SK-N-SH (cell line): ENCODE measurements around the gene NGB. TPM values are rescaled to one million over a fixed set of nuclear protein-coding genes. Genes with fewer than 3 reads are reported as not detected.
A peak's percentile ranks its signal among the peaks of the same experiment; 100 is the strongest.

Experiments used
- CTCF ChIA-PET: fragments of 300-600, 350-600 bp; formaldehyde crosslinking; extraction: SDS; loops from one replicate; lab custom pipeline; 2021; lab: Yijun Ruan, JAX
- POLR2A ChIA-PET: fragments of 350-600 bp; sonication (Branson Sonifier 250); formaldehyde crosslinking; extraction: SDS; loops from one replicate; lab custom pipeline; 2020; ENCODE audit warnings: antibody characterized with exemption, inconsistent platforms; lab: Yijun Ruan, JAX
- DNase-seq: peaks from one replicate; pipeline ENCODE4 v3.0.0; 2012
- H2AFZ ChIP-seq: fragments of 200-600 bp; sonication (generic); 2 replicates; pipeline ENCODE4 v1.8.1; 2016; ENCODE audit warnings: antibody characterized with exemption, mild to moderate bottlenecking, low read depth
- H3F3A ChIP-seq: fragments of 200-600 bp; sonication (generic); replicated peaks from 2 replicates; pipeline ENCODE3; 2016; ENCODE audit warnings: antibody characterized with exemption, mild to moderate bottlenecking; ENCODE audit not compliant: insufficient read depth
- H3K27ac ChIP-seq, 2 experiments: fragments of 200-500 bp in 1 of 2; fragments of 200-600 bp in 1 of 2; sonication (Bioruptor generic) in 1 of 2; sonication (generic), shearing (Covaris generic) in 1 of 2; 2 replicates each; pipeline versions ENCODE4 v1.5.1 to v1.6.1; 2014 to 2016; ENCODE audit warnings: low read depth in 2 of 2, inconsistent platforms in 1 of 2, low read length in 1 of 2, mild to moderate bottlenecking in 1 of 2, mixed read lengths in 1 of 2
- H3K27me3 ChIP-seq: fragments of 200-600 bp; sonication (generic), shearing (Covaris generic); 2 replicates; pipeline ENCODE4 v1.6.1; 2016; ENCODE audit warnings: mixed run types; ENCODE audit not compliant: insufficient read depth
- H3K36me3 ChIP-seq, 2 experiments: fragments of 200-500 bp in 1 of 2; fragments of 200-600 bp in 1 of 2; sonication (Bioruptor generic) in 1 of 2; sonication (generic) in 1 of 2; replicated peaks in 1 of 2; 2 replicates each; pipeline versions ENCODE3 to v1.5.1; 2014 to 2016; ENCODE audit warnings: low read length in 1 of 2, mild to moderate bottlenecking in 1 of 2; ENCODE audit not compliant: insufficient read depth in 2 of 2, control insufficient read depth in 1 of 2
- H3K4me1 ChIP-seq, 2 experiments: fragments of 200-500 bp in 1 of 2; fragments of 200-600 bp in 1 of 2; sonication (Bioruptor generic) in 1 of 2; sonication (generic), shearing (Covaris generic) in 1 of 2; 2 replicates each; pipeline versions ENCODE4 v1.5.1 to v1.6.1; 2014 to 2016; ENCODE audit warnings: low read depth in 1 of 2, low read length in 1 of 2, mixed run types in 1 of 2; ENCODE audit not compliant: insufficient read depth in 2 of 2, control insufficient read depth in 1 of 2
- H3K4me2 ChIP-seq: fragments of 200-600 bp; sonication (generic), shearing (Covaris generic); 2 replicates; pipeline ENCODE4 v1.6.1; 2017; ENCODE audit warnings: mixed run types
- H3K4me3 ChIP-seq, 2 experiments: fragments of 200-500 bp in 1 of 2; fragments of 200-600 bp in 1 of 2; sonication (Bioruptor generic) in 1 of 2; sonication (generic), shearing (Covaris generic) in 1 of 2; 2 replicates each; pipeline versions ENCODE4 v1.5.1 to v1.8.1; 2014 to 2016; ENCODE audit warnings: low read depth in 2 of 2, inconsistent platforms in 1 of 2, low read length in 1 of 2, mild to moderate bottlenecking in 1 of 2, mixed read lengths in 1 of 2, moderate library complexity in 1 of 2
- H3K79me2 ChIP-seq: fragments of 200-600 bp; sonication (generic); 2 replicates; pipeline ENCODE4 v1.8.1; 2017; ENCODE audit warnings: mild to moderate bottlenecking; ENCODE audit not compliant: insufficient read depth
- H3K9ac ChIP-seq: fragments of 200-600 bp; sonication (generic); 2 replicates; pipeline ENCODE4 v1.6.1; 2017; ENCODE audit warnings: mixed run types
- H3K9me2 ChIP-seq: fragments of 200-600 bp; sonication (generic); 2 replicates; pipeline ENCODE4 v1.6.1; 2017; ENCODE audit warnings: mixed run types
- H3K9me3 ChIP-seq: fragments of 200-600 bp; sonication (generic); 2 replicates; pipeline ENCODE4 v1.6.1; 2017; ENCODE audit warnings: mixed run types, mild to moderate bottlenecking, moderate library complexity
- H4K20me1 ChIP-seq: fragments of 200-600 bp; sonication (generic); 2 replicates; pipeline ENCODE4 v1.6.1; 2017; ENCODE audit warnings: mild to moderate bottlenecking, mixed run types; ENCODE audit not compliant: insufficient read depth
- ELF1 ChIP-seq: IDR thresholded peaks from 2 replicates; pipeline ENCODE4 v1.4.0; 2012
- EZH2phosphoT487 ChIP-seq: fragments of 200-600 bp; sonication (generic); IDR thresholded peaks from 2 replicates; pipeline ENCODE4 v1.6.1; 2017; ENCODE audit warnings: low read depth, mixed run types, mild to moderate bottlenecking, antibody characterized with exemption, moderate library complexity, borderline replicate concordance
- FOSL2 ChIP-seq: IDR thresholded peaks from 2 replicates; pipeline ENCODE4 v1.4.0; 2012; ENCODE audit warnings: low read depth, mild to moderate bottlenecking, moderate library complexity, borderline replicate concordance
- MXI1 ChIP-seq: IDR thresholded peaks from 2 replicates; pipeline ENCODE4 v1.6.1; 2012; ENCODE audit warnings: mild to moderate bottlenecking, low read depth, low read length, improper control_type of control experiment
- NFIC ChIP-seq: IDR thresholded peaks from 2 replicates; pipeline ENCODE4 v1.4.0; 2012; ENCODE audit warnings: borderline replicate concordance
- POLR2AphosphoS5 ChIP-seq: IDR thresholded peaks from 2 replicates; pipeline ENCODE4 v1.6.1; 2012; ENCODE audit warnings: low read depth, low read length
- RAD21 ChIP-seq: IDR thresholded peaks from 2 replicates; pipeline ENCODE4 v1.6.1; 2012; ENCODE audit warnings: mild to moderate bottlenecking, low read length
- RFX5 ChIP-seq: IDR thresholded peaks from 2 replicates; pipeline ENCODE4 v1.6.1; 2012; ENCODE audit warnings: mild to moderate bottlenecking, improper control_type of control experiment, low read length
- RXRA ChIP-seq: IDR thresholded peaks from 2 replicates; pipeline ENCODE4 v1.4.0; 2012; ENCODE audit warnings: low read depth, mild to moderate bottlenecking, borderline replicate concordance
- SIN3A ChIP-seq: IDR thresholded peaks from 2 replicates; pipeline ENCODE4 v1.6.1; 2012; ENCODE audit warnings: low read depth, mild to moderate bottlenecking, low read length, moderate library complexity, borderline replicate concordance
- SMC3 ChIP-seq: IDR thresholded peaks from 2 replicates; pipeline ENCODE4 v1.6.1; 2012; ENCODE audit warnings: low read depth, low read length, improper control_type of control experiment
- TAF1 ChIP-seq: IDR thresholded peaks from 2 replicates; pipeline ENCODE4 v1.6.1; 2012; ENCODE audit warnings: low read depth, mild to moderate bottlenecking, low read length, moderate library complexity, borderline replicate concordance
- TCF12 ChIP-seq: IDR thresholded peaks from 2 replicates; pipeline ENCODE4 v1.4.0; 2012
- TEAD4 ChIP-seq: IDR thresholded peaks from 2 replicates; pipeline ENCODE4 v1.4.0; 2012; ENCODE audit warnings: mild to moderate bottlenecking, borderline replicate concordance; ENCODE audit not compliant: insufficient read depth
- YY1 ChIP-seq: IDR thresholded peaks from 2 replicates; pipeline ENCODE4 v1.4.0; 2012; ENCODE audit warnings: low read depth, mild to moderate bottlenecking
- WGBS: methylation state at CpG from one replicate; pipeline ENCODE4 v1.1.6; 2017; ENCODE audit warnings: low lambda C conversion rate; 5-methylcytosine and 5-hydroxymethylcytosine counted together
- polyA plus RNA-seq, 3 experiments: library from polyadenylated mRNA; depleted of rRNA; stranded (reverse); fragments of >200 nt; gene quantifications; 2 replicates each; pipeline ENCODE4 v1.2.3, GENCODE V29; 2012
- TF ChIP-seq, protein P1 (sequence below): fragments of 200-600 bp; sonication (generic); IDR thresholded peaks from 2 replicates; pipeline ENCODE4 v1.6.1; 2017; ENCODE audit warnings: antibody characterized with exemption, mild to moderate bottlenecking, moderate library complexity
- TF ChIP-seq, protein P2 (sequence below): IDR thresholded peaks from 2 replicates; pipeline ENCODE4 v1.6.1; 2012; ENCODE audit warnings: mild to moderate bottlenecking, low read depth, low read length, moderate library complexity

NGB gene
- polyA plus RNA-seq, 1 of the 3 experiments (the other 2 are of a cell fraction), result not detected

DNA sequence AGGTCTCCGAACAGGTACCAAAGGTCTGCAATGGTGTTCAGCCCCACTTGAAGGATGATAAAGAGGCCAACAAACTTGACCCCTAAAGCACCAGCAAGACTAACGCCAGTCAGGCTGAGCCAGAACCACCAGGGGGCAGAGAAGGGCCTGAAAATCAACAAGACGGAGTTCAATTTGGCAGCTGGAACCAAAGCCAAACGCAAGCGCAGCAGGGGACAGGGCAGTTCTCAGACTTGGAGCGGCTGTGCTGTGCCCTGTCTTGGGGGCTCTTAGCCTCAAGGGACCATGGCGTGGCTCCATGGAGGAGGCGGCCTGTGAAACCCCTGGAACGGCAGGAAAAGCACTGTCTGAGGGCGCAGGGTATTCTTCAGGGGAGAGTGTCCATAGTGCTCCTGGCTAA, 30.1 kb upstream of the NGB start:
- WGBS, result 44% methylated on average over 5 of the region's 10 CpGs
- no peak overlapping the region for H2AFZ ChIP-seq
- H3K9ac ChIP-seq, result no peak overlapping the region
- peaks cover 14% of the 10 kb centered on the region for H3F3A ChIP-seq
- H3K79me2 ChIP-seq, result no peaks in the 10 kb centered on the region
- ChIA-PET CTCF (interaction anchor here (0.5 to 7.3 kb wide), 37 partner anchors 8 to 428 kb away, joined by 3 to 143 read pairs (median 4); partner anchors contain the start of genes AHSA1, GSTZ1, POMT2 and SAMD15), POLR2A (no interaction called here)
- no peaks in the 10 kb centered on the region for H3K9me3 ChIP-seq
- peaks cover under 1 to 19% of the 10 kb centered on the region in 2 experiments; a peak in 3 of 4 replicates for H3K4me1 ChIP-seq
- DNase-seq, result peak; percentile 65
- H4K20me1 ChIP-seq, result peaks cover 3% of the 10 kb centered on the region
- H3K4me2 ChIP-seq, result no peak overlapping the region
- H3K36me3 ChIP-seq, result peaks cover 0 to 69% of the 10 kb centered on the region in 2 experiments
- no peaks in the 10 kb centered on the region for H3K9me2 ChIP-seq
- no peak overlapping the region; a peak in 1 of 4 replicates for H3K4me3 ChIP-seq
- TF ChIP-seq NFIC, result no peak
- TF ChIP-seq RAD21, result peak; percentile 76
- TF ChIP-seq EZH2phosphoT487, result no peak
- TF ChIP-seq, protein P1, sequence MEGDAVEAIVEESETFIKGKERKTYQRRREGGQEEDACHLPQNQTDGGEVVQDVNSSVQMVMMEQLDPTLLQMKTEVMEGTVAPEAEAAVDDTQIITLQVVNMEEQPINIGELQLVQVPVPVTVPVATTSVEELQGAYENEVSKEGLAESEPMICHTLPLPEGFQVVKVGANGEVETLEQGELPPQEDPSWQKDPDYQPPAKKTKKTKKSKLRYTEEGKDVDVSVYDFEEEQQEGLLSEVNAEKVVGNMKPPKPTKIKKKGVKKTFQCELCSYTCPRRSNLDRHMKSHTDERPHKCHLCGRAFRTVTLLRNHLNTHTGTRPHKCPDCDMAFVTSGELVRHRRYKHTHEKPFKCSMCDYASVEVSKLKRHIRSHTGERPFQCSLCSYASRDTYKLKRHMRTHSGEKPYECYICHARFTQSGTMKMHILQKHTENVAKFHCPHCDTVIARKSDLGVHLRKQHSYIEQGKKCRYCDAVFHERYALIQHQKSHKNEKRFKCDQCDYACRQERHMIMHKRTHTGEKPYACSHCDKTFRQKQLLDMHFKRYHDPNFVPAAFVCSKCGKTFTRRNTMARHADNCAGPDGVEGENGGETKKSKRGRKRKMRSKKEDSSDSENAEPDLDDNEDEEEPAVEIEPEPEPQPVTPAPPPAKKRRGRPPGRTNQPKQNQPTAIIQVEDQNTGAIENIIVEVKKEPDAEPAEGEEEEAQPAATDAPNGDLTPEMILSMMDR, result peak; percentile 81
- TF ChIP-seq SMC3, result peak; percentile 74
- no peak overlapping the region for H3K27ac ChIP-seq
- H3K27me3 ChIP-seq, result no peaks in the 10 kb centered on the region

- 90% methylated on average over 4 of the region's 4 CpGs for WGBS
- H2AFZ ChIP-seq, result no peak overlapping the region
- no peak overlapping the region for H3K4me3 ChIP-seq
- no peaks in the 10 kb centered on the region for H3K9me3 ChIP-seq
- no peak overlapping the region for H3K4me2 ChIP-seq
- peaks cover 3% of the 10 kb centered on the region for H4K20me1 ChIP-seq
- H3K36me3 ChIP-seq, result peaks cover 2 to 63% of the 10 kb centered on the region in 2 experiments
- H3K9ac ChIP-seq, result no peak overlapping the region
- ChIA-PET POLR2A (no interaction called here), CTCF (interaction anchor here (1.7 to 7.3 kb wide), 5 partner anchors 14 to 160 kb away, joined by 4 to 143 read pairs (median 12); no protein-coding TSS in a partner anchor)
- DNase-seq, result no peak
- no peak overlapping the region for H3K27ac ChIP-seq
- H3K27me3 ChIP-seq, result no peaks in the 10 kb centered on the region
- H3K79me2 ChIP-seq, result no peaks in the 10 kb centered on the region
- peaks cover 14% of the 10 kb centered on the region for H3F3A ChIP-seq
- H3K9me2 ChIP-seq, result no peaks in the 10 kb centered on the region
- TF ChIP-seq FOSL2 (no peak), MXI1 (no peak), TCF12 (no peak)
- H3K4me1 ChIP-seq, result peaks cover 2 to 19% of the 10 kb centered on the region in 2 experiments; a peak in 3 of 4 replicates
Measured at GRCh38 chr14:77299771-77300170, 28.8 kb upstream of the NGB start.

- H3F3A ChIP-seq, result no peaks in the 10 kb centered on the region
- H3K9ac ChIP-seq, result no peak overlapping the region
- H3K4me3 ChIP-seq, result no peak overlapping the region
- DNase-seq, result no peak
- CTCF ChIA-PET, result interaction anchor here (2.0 to 3.2 kb wide), 2 partner anchors 19 to 146 kb away, joined by 8 to 9 read pairs; no protein-coding TSS in a partner anchor
- H3K79me2 ChIP-seq, result no peaks in the 10 kb centered on the region
- H3K9me3 ChIP-seq, result no peaks in the 10 kb centered on the region
- 96% methylated on average over 8 of the region's 8 CpGs for WGBS
- H4K20me1 ChIP-seq, result no peaks in the 10 kb centered on the region
- H3K9me2 ChIP-seq, result no peaks in the 10 kb centered on the region
- H3K4me2 ChIP-seq, result no peak overlapping the region
- no peaks in the 10 kb centered on the region for H3K27me3 ChIP-seq
- H3K4me1 ChIP-seq, result peaks cover 0 to 2% of the 10 kb centered on the region in 2 experiments; a peak in 1 of 4 replicates
- no peak overlapping the region for H2AFZ ChIP-seq
- H3K27ac ChIP-seq, result no peak overlapping the region; a peak in 1 of 4 replicates
- H3K36me3 ChIP-seq, result peaks cover 13 to 61% of the 10 kb centered on the region in 2 experiments
- no peak for TF ChIP-seq TAF1
- TF ChIP-seq RXRA, result no peak
- no peak for TF ChIP-seq RFX5
- TF ChIP-seq POLR2AphosphoS5, result no peak
- TF ChIP-seq EZH2phosphoT487, result no peak
- no peak for TF ChIP-seq TEAD4
- no peak for TF ChIP-seq SIN3A
- no peak for TF ChIP-seq ELF1
- TF ChIP-seq NFIC, result no peak
- no peak for TF ChIP-seq SMC3
- TF ChIP-seq, protein P2, sequence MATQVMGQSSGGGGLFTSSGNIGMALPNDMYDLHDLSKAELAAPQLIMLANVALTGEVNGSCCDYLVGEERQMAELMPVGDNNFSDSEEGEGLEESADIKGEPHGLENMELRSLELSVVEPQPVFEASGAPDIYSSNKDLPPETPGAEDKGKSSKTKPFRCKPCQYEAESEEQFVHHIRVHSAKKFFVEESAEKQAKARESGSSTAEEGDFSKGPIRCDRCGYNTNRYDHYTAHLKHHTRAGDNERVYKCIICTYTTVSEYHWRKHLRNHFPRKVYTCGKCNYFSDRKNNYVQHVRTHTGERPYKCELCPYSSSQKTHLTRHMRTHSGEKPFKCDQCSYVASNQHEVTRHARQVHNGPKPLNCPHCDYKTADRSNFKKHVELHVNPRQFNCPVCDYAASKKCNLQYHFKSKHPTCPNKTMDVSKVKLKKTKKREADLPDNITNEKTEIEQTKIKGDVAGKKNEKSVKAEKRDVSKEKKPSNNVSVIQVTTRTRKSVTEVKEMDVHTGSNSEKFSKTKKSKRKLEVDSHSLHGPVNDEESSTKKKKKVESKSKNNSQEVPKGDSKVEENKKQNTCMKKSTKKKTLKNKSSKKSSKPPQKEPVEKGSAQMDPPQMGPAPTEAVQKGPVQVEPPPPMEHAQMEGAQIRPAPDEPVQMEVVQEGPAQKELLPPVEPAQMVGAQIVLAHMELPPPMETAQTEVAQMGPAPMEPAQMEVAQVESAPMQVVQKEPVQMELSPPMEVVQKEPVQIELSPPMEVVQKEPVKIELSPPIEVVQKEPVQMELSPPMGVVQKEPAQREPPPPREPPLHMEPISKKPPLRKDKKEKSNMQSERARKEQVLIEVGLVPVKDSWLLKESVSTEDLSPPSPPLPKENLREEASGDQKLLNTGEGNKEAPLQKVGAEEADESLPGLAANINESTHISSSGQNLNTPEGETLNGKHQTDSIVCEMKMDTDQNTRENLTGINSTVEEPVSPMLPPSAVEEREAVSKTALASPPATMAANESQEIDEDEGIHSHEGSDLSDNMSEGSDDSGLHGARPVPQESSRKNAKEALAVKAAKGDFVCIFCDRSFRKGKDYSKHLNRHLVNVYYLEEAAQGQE, result no peak
- no peak for TF ChIP-seq FOSL2
- TF ChIP-seq YY1, result no peak
- POLR2A ChIA-PET, result no interaction called here
Measured at GRCh38 chr14:77296906-77297305, 25.9 kb upstream of the NGB start.
